Esophagus squamous epithelium (tissue), 4 donors: ENCODE results near the gene DKK3.

Experiments
- CTCF ChIP-seq, 6 experiments: fragments of 450-650 bp in 4 of 6; fragments of 200-600 bp in 2 of 6; sonication (generic) in 2 of 6; IDR thresholded peaks; one replicate each; pipeline ENCODE4 v1.5.1; 2016 to 2019; ENCODE audit warnings: antibody characterized with exemption in 6 of 6, mild to moderate bottlenecking in 4 of 6, moderate library complexity in 4 of 6
- POLR2A ChIP-seq, 4 donors: fragments of 450-650 bp; IDR thresholded peaks; one replicate each; pipeline ENCODE4 v1.6.1; 2017; ENCODE audit warnings: antibody characterized with exemption in 4 of 4, mild to moderate bottlenecking in 4 of 4, moderate library complexity in 3 of 4

- no peak for TF ChIP-seq CTCF (IDR thresholded peaks at IDR 0.05)
- TF ChIP-seq POLR2A (IDR thresholded peaks at IDR 0.05): no peak
These were observed 36.4 kb downstream of the DKK3 start for GRCh38 chr11:11971906-11972547.
